C4-2B (cell line): Measurements from ENCODE around the gene MPZL2.

Experiments used
- ZFX ChIP-seq: fragments of 450-650 bp; IDR thresholded peaks from 2 replicates; pipeline ENCODE4 v1.6.1; 2017
- TF ChIP-seq, protein P1 (sequence below): fragments of 450-650 bp; conservative IDR thresholded peaks from 2 replicates; pipeline ENCODE4 v1.5.1; 2017; ENCODE audit warnings: mild to moderate bottlenecking

DNA sequence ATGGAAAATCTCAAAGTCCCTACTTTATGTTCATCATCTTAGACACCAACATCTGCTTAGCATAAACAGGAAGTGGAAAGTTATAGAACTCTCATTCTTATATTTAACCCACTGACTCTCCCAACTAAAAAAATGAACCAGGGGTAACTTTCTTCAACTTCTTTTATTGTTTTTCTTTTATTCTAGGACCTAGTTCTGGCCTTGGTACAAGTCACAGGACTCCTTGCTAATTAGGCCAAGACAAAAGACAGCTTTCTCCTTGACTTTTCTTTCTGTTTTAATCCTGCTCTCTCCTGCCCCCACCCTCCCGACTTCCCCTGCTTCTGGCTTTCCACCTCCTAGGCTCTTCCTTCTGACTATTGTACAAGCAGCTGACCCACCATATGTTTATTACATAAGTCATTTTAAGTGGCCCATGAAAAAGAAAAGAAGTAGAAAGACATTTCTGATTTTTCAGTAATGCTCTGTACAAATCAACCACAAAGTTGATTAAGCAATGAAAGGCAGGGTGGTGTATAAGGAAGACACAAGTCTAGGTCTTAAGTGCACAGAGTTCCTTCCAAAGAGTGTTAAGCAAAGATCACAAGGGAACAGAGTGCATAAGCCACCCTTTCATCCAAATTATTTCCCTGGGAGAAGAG, 57.6 kb downstream of the MPZL2 start:
- TF ChIP-seq, protein P1, sequence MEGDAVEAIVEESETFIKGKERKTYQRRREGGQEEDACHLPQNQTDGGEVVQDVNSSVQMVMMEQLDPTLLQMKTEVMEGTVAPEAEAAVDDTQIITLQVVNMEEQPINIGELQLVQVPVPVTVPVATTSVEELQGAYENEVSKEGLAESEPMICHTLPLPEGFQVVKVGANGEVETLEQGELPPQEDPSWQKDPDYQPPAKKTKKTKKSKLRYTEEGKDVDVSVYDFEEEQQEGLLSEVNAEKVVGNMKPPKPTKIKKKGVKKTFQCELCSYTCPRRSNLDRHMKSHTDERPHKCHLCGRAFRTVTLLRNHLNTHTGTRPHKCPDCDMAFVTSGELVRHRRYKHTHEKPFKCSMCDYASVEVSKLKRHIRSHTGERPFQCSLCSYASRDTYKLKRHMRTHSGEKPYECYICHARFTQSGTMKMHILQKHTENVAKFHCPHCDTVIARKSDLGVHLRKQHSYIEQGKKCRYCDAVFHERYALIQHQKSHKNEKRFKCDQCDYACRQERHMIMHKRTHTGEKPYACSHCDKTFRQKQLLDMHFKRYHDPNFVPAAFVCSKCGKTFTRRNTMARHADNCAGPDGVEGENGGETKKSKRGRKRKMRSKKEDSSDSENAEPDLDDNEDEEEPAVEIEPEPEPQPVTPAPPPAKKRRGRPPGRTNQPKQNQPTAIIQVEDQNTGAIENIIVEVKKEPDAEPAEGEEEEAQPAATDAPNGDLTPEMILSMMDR, result no peak
- no peak for TF ChIP-seq ZFX
